Heart left ventricle (tissue), 16 donors: ENCODE data around the gene DDOST. TPM values are rescaled to one million over a fixed set of nuclear protein-coding genes. Genes with fewer than 3 reads are reported as not detected.

Experiments
- ATAC-seq, 4 donors: fragments of 200-7000 bp; cut with Tn5 transposase; one replicate each; pipeline ENCODE4 v1.9.1; 2020 to 2022; ENCODE audit warnings: moderate library complexity in 4 of 4, mild to moderate bottlenecking in 3 of 4, moderate number of reproducible peaks in 1 of 4
- DNase-seq, 5 donors: peaks; one replicate each; pipeline ENCODE4 v3.0.0-alpha.2; 2020
- H3K27ac ChIP-seq, 12 donors: fragments of 200-600 bp; sonication (generic) in 4 of 12; one replicate each; pipeline versions ENCODE4 v1.5.0 to v1.8.0; 2016 to 2022; ENCODE audit warnings: mild to moderate bottlenecking in 2 of 12
- H3K27me3 ChIP-seq, 9 donors: fragments of 200-600 bp; sonication (generic) in 2 of 9; one replicate each; pipeline versions ENCODE4 v1.5.1 to v1.8.0; 2016 to 2022; ENCODE audit warnings: mild to moderate bottlenecking in 3 of 9
- H3K36me3 ChIP-seq, 9 donors: fragments of 200-600 bp; sonication (generic) in 2 of 9; one replicate each; pipeline versions ENCODE4 v1.5.0 to v1.8.0; 2018 to 2022; ENCODE audit warnings: mild to moderate bottlenecking in 2 of 9
- H3K4me1 ChIP-seq, 12 donors: fragments of 200-600 bp; sonication (generic) in 4 of 12; one replicate each; pipeline versions ENCODE4 v1.5.0 to v1.8.0; 2016 to 2022; ENCODE audit warnings: mild to moderate bottlenecking in 3 of 12
- H3K4me3 ChIP-seq, 12 donors: fragments of 200-600 bp; sonication (generic) in 4 of 12; one replicate each; pipeline versions ENCODE4 v1.5.0 to v1.8.0; 2017 to 2022; ENCODE audit warnings: mild to moderate bottlenecking in 9 of 12, moderate library complexity in 4 of 12
- H3K9me3 ChIP-seq, 12 donors: fragments of 200-600 bp; sonication (generic) in 4 of 12; one replicate each; pipeline versions ENCODE4 v1.5.0 to v1.8.0; 2016 to 2022; ENCODE audit warnings: mild to moderate bottlenecking in 1 of 12
- POLR2A ChIP-seq, 2 donors: fragments of 450-650 bp; IDR thresholded peaks; one replicate each; pipeline ENCODE4 v1.6.1; 2017; ENCODE audit warnings: antibody characterized with exemption in 2 of 2, mild to moderate bottlenecking in 2 of 2, moderate library complexity in 2 of 2
- WGBS, 4 donors: extraction: QIAGEN DNeasy Blood & Tissue Kit in 2 of 4; methylation state at CpG; one replicate each; pipeline versions ENCODE4 v1.1.5 to v1.1.7; 2013 to 2018; 5-methylcytosine and 5-hydroxymethylcytosine counted together
- intact Hi-C, 10 donors: fragments of 100-400 bp; cut with DNase I; formaldehyde crosslinking; loops; one replicate each; pipeline versions ENCODE4 v1.11.1 to v1.14.2; 2022
- polyA plus RNA-seq, 2 donors: library from polyadenylated mRNA; stranded (reverse); fragments of 200-250 nt; gene quantifications; one replicate each; pipeline ENCODE4 v1.2.3, GENCODE V29; 2013
- total RNA-seq, 9 donors: library from RNA; depleted of rRNA in 2 of 9; stranded (reverse); fragments of >200 nt in 2 of 9; fragmentation: NEBNext Ultra II Directional in 3 of 9; extraction: Animal tissue kit (Norgen Biotek cat#: 25700) in 3 of 9; gene quantifications; one replicate each; pipeline versions ENCODE4 v1.1.0 to v1.2.4, GENCODE V29; 2016 to 2023
- TF ChIP-seq, protein P1 (sequence below), 12 donors: fragments of 200-600 bp; sonication (generic) in 4 of 12; IDR thresholded peaks; one replicate each; pipeline versions ENCODE4 v1.5.0 to v1.8.0; 2018 to 2022; ENCODE audit warnings: antibody characterized with exemption in 12 of 12, mild to moderate bottlenecking in 5 of 12
- donor health status: ischemic (EF 13 %, LVEDD 7.1; RV severe dilation, severe dysfunction).
- donor health status: healthy with polysubstance abuse.
- donor health status: DM: no; HTN: yes; CAD: no.
- donor health status: DM: no; HTN: no; CAD: no.
- donor health status: ischemic (EF 25% LVEDD 6.9; RV normal size, moderate dysfunction).
- donor health status: ischemic (EF 25% LVEDD 5.7; RV mildly dilated, moderate dysfunction).
- donor health status: healthy.
- donor health status: DM: yes; HTN: yes; CAD: no.
- donor health status: ischemic (EF 35%, LVEDD 5.7; RV mildly dilated, moderate dysfunction).
- donor health status: nonischemic (EF 11% LVEDD 7.7; RV severe dilation, severe dysfunction).
- donor health status: DM: yes; HTN: yes; CAD: no.
- donor health status: PGD.
- donor health status: ischemic (EF 29% LVEDD 5.4; RV normal size, mild dysfunction).
- donor health status: nonischemic (EF 23%, LVEDD 6.1; RV moderate dilation, normal function).

The DDOST gene
- total and polyA plus RNA-seq, 11 donors = 88.9 to 211 (median 128) TPM

DNA sequence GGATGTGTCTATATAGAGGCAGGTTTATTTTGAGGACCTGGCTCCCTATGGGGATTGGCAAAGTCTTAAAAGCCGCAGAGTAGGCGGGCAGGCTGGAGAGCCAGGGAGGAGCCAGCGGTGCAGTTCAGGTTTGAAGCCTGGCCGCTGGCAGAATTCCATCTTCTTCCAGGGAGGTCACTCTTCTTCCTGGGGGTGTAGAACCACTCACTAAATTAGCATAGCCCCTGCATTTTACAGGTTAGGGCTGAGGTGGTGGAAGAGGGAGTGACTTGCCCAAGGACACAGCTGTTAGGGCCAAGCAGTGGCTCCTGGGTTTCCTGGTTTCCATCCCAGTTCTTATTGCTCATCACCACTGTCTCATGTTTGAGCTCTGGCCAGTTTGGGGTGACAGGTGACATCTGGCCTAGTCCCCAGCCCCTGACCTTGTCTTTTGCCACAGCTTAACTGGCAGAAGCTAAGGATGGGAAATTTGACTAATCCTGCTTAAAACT is 26.5 kb downstream of the DDOST start:
- 5 to 9% (median 7%) methylated on average over 4 of the region's 4 CpGs for WGBS, 4 donors
- TF ChIP-seq, protein P1, sequence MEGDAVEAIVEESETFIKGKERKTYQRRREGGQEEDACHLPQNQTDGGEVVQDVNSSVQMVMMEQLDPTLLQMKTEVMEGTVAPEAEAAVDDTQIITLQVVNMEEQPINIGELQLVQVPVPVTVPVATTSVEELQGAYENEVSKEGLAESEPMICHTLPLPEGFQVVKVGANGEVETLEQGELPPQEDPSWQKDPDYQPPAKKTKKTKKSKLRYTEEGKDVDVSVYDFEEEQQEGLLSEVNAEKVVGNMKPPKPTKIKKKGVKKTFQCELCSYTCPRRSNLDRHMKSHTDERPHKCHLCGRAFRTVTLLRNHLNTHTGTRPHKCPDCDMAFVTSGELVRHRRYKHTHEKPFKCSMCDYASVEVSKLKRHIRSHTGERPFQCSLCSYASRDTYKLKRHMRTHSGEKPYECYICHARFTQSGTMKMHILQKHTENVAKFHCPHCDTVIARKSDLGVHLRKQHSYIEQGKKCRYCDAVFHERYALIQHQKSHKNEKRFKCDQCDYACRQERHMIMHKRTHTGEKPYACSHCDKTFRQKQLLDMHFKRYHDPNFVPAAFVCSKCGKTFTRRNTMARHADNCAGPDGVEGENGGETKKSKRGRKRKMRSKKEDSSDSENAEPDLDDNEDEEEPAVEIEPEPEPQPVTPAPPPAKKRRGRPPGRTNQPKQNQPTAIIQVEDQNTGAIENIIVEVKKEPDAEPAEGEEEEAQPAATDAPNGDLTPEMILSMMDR (IDR thresholded peaks at IDR 0.05) = no peak
- TF ChIP-seq POLR2A (IDR thresholded peaks at IDR 0.05) = no peak
- ATAC-seq (peak; percentile 35 to 75 (median 67)), DNase-seq (peak in 4 of 5 donors; percentile 42 to 71 (median 55))
- no peaks in the 10 kb centered on the region for H3K9me3 ChIP-seq
- intact Hi-C loops = loop anchor here in 7 of 10 donors (1.0 to 5.0 kb wide), 5 partner anchors 27 to 127 kb away; partner anchors contain the start of genes CDA (in 1 of the 7), DDOST (in 1 of the 7) and MUL1 (in 1 of the 7)
- no peaks in the 10 kb centered on the region for H3K27me3 ChIP-seq
- H3K27ac ChIP-seq = peak overlapping the region in 11 of 12 donors; percentile 89 to 100 (median 97)
- H3K4me1 ChIP-seq = peaks cover 0 to 31% (median 15%) of the 10 kb centered on the region in 12 donors
- H3K4me3 ChIP-seq = peak overlapping the region; percentile 81 to 100 (median 97)
- peaks cover 0 to 38% (median 33%) of the 10 kb centered on the region in 9 donors for H3K36me3 ChIP-seq

DNA sequence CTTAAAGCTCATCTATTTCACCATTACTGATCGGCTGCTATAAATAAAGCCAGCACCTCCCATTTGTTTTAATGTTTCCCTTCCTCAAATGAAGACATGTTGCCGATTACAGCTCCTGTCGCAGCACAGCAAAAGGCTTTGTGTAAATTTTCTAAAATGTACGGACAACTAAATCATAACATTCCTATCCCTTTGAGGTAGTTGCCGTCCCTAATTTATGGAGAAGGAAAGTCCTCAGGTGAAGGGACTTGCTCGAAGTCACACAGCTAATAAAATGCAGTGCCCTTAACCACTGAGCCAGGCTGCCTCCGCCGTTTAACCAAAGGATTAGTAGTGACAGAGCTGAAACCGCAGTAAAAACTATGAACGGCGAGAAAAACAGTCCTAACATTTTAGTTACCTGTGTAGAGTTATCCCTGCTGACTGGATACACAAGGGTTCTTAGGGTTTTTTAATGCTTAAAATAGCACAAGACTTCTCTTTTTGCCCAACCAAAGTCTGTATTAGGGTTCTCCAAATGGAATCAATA is 27.0 kb downstream of the DDOST start:
- Histone ChIP-seq H3K4me1 (peaks cover 0 to 31% (median 15%) of the 10 kb centered on the region in 12 donors), H3K27me3 (no peaks in the 10 kb centered on the region), H3K4me3 (peak overlapping the region; percentile 81 to 100 (median 97)), H3K9me3 (no peaks in the 10 kb centered on the region), H3K36me3 (peaks cover 0 to 32% (median 28%) of the 10 kb centered on the region in 9 donors), H3K27ac (peak overlapping the region in 11 of 12 donors; percentile 89 to 100 (median 97))
- 3 to 5% (median 3%) methylated on average over 11 of the region's 11 CpGs for WGBS, 4 donors
- TF ChIP-seq POLR2A (IDR thresholded peaks at IDR 0.05) = no peak
- TF ChIP-seq, protein P1 (IDR thresholded peaks at IDR 0.05) = no peak
- ATAC-seq = peak in 3 of 4 donors; percentile 1 to 8 (median 7)
- DNase-seq = no peak
- intact Hi-C loops = loop anchor here in 7 of 10 donors (1.0 to 5.0 kb wide), 5 partner anchors 27 to 127 kb away; partner anchors contain the start of genes CDA (in 1 of the 7), DDOST (in 1 of the 7) and MUL1 (in 1 of the 7)

DNA sequence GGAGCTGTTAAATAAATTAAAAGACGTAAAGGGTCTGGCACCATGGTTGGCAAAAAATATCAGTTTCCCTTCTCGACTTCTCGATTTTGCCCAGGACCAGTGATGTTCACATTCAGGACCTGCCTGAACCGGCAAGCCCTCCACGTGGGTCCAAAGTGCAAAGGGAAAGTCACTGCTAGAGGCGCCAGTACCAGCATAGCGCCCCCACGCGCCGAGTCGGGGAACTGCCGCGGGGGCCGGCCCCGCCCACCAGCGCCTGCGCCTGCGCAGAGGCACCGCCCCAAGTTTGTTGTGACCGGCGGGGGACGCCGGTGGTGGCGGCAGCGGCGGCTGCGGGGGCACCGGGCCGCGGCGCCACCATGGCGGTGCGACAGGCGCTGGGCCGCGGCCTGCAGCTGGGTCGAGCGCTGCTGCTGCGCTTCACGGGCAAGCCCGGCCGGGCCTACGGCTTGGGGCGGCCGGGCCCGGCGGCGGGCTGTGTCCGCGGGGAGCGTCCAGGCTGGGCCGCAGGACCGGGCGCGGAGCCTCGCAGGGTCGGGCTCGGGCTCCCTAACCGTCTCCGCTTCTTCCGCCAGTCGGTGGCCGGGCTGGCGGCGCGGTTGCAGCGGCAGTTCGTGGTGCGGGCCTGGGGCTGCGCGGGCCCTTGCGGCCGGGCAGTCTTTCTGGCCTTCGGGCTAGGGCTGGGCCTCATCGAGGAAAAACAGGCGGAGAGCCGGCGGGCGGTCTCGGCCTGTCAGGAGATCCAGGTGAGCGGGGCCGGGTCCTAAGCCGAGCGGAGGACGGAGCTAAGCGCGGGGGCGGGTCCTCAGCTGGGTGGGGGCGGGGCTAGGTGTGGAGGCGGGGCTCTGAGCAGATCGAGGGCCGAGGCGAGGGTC is 27.7 kb downstream of the DDOST start, which contains the start of gene PINK1:
Gene PINK1, plus strand, starts transcription at position 269 of the 875 bp plus-strand sequence. Its CDS starts 91 bp downstream, at position 360.
- peak; percentile 83 to 91 (median 84) for DNase-seq
- 1 to 3% (median 2%) methylated on average over 49 to 93 of the region's 93 CpGs for WGBS, 4 donors
- peak within 1 kb of the TSS; percentile 81 to 100 (median 97) for H3K4me3 ChIP-seq
- peaks cover 0 to 25% (median 21%) of the 10 kb centered on the region in 9 donors for H3K36me3 ChIP-seq
- peak within 1 kb of the TSS; percentile 89 to 100 (median 96) for H3K27ac ChIP-seq
- TF ChIP-seq, protein P1 (IDR thresholded peaks at IDR 0.05) = peak; percentile 97 to 100 (median 99)
- TF ChIP-seq POLR2A (IDR thresholded peaks at IDR 0.05) = peak; percentile 31 to 91
- no peaks in the 10 kb centered on the region for H3K9me3 ChIP-seq
- no peaks in the 10 kb centered on the region for H3K27me3 ChIP-seq
- intact Hi-C loops = loop anchor here in 8 of 10 donors (1.0 to 5.0 kb wide), 8 partner anchors 28 to 126 kb away; partner anchors contain the start of genes CDA (in 1 of the 8), DDOST (in 1 of the 8) and MUL1 (in 1 of the 8)
- peak; percentile 90 to 94 (median 92) for ATAC-seq
- peaks cover 0 to 31% (median 15%) of the 10 kb centered on the region in 12 donors for H3K4me1 ChIP-seq
